ENCODE measurements around the gene SWT1.

GRCh38 chr1:185208626-185209180 is 51.7 kb downstream of the SWT1 start:
- TF ChIP-seq CTCF (IDR thresholded peaks at IDR 0.05) (no peak), POLR2A (IDR thresholded peaks at IDR 0.05) (no peak)

Measured in gastroesophageal sphincter (tissue), 3 donors.